ENCODE measurements around the gene EVI2B.
"Not testable (repeated sequence)": the region's sequence is repeated elsewhere in the genome, so short reads cannot be mapped to it uniquely, and the experiment has no call there.

Gene EVI2B

GRCh38 chr17:31313982-31314781 lies at the start of gene EVI2B:
TSS of gene EVI2B (minus strand) at chr17:31314054. CDS start at chr17:31305609, 8,445 bp downstream.
- no peak within 1 kb of the TSS for H3K9ac ChIP-seq (ENCODE audit: low read length)
- H3K27ac ChIP-seq (ENCODE audit: low read depth, low read length), result no peak within 1 kb of the TSS
- peak within 1 kb of the TSS; percentile 19 for H3K4me3 ChIP-seq (ENCODE audit: low read length)
- H3K4me1 ChIP-seq (ENCODE audit: control insufficient read depth, insufficient read depth, low read length), result no peaks in the 10 kb centered on the region
- no peaks in the 10 kb centered on the region for H3K27me3 ChIP-seq (ENCODE audit: control insufficient read depth, insufficient read depth, low read length)
- H3K36me3 ChIP-seq (ENCODE audit: control insufficient read depth, insufficient read depth, low read length), result no peaks in the 10 kb centered on the region

DNA sequence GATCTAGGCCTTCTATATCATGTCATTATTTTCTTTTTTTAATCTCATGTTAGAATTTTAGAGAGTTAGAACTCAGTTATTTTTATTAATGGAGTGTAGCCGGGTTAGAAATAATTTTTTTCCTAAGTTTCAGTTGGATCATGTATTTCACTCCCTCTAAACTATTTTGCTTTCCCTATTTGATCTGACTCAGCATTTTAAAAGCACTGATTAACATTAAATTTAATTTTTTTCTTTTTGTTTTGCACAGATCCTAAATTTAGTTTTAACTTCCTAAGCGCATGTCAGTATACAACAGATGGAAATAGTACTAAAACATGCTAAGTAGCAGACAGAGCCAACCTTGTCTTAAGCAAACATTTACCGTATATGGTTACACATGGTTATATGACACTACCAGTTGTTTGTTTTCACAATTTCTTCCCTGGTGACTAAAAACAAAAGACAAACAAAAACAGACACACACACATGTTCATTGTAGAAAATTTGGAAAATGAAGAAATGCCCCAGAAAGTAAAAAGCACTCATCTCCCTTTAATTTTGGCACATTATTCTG lies 44.1 kb upstream of the EVI2B start:
- no peaks in the 10 kb centered on the region for H3K27me3 ChIP-seq (ENCODE audit: control insufficient read depth, insufficient read depth, low read length)
- H3K9ac ChIP-seq (ENCODE audit: low read length), result no peak overlapping the region
- H3K36me3 ChIP-seq (ENCODE audit: control insufficient read depth, insufficient read depth, low read length), result peaks cover 3% of the 10 kb centered on the region
- no peak overlapping the region for H3K4me3 ChIP-seq (ENCODE audit: low read length)
- H3K4me1 ChIP-seq (ENCODE audit: control insufficient read depth, insufficient read depth, low read length), result no peaks in the 10 kb centered on the region
- no peak overlapping the region for H3K27ac ChIP-seq (ENCODE audit: low read depth, low read length)

DNA sequence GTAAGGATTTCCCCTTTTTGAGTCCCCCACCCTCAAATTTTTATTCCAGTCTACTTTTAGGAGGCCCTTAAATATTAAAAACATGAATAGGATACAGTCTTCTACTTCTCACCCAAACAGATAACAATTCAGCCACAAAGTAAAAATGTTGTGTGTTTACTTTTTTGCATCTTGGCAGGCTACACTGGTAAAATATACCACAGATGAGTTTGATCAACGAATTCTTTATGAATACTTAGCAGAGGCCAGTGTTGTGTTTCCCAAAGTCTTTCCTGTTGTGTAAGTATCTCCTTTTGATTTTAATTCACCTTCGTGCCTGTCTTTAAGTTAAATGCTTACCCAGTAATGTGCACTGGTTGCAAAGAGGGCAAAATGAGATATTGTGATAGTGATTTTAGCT lies 43.2 kb upstream of the EVI2B start:
- Histone ChIP-seq H3K27me3 (ENCODE audit: control insufficient read depth, insufficient read depth, low read length) (no peaks in the 10 kb centered on the region), H3K36me3 (ENCODE audit: control insufficient read depth, insufficient read depth, low read length) (peaks cover 3% of the 10 kb centered on the region), H3K4me1 (ENCODE audit: control insufficient read depth, insufficient read depth, low read length) (no peaks in the 10 kb centered on the region)

DNA sequence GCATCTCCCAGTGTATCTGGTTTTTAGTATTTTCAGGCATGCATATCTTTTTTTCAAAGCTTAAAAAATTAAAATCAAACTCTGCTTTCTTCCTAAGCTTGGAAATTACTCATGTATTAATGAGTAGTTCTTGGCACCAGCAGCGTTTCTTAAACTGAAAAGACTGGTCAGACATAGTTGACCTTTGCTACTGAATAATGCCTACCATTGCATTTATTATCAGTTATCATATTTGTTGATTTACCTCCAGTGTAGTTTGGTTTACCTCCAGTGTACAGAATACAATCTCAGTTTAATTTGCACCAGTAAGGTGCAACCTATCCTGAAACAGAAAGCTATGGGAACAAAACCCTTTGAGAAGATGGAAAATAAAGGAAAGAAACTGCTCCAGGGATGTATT lies 42.1 kb upstream of the EVI2B start:
- peaks cover 3% of the 10 kb centered on the region for H3K36me3 ChIP-seq (ENCODE audit: control insufficient read depth, insufficient read depth, low read length)

More for the DNA sequence above, 43.2 kb upstream of the EVI2B start:
- Histone ChIP-seq H3K27ac (ENCODE audit: low read depth, low read length) (no peak overlapping the region), H3K4me3 (ENCODE audit: low read length) (no peak overlapping the region), H3K9ac (ENCODE audit: low read length) (no peak overlapping the region)

DNA sequence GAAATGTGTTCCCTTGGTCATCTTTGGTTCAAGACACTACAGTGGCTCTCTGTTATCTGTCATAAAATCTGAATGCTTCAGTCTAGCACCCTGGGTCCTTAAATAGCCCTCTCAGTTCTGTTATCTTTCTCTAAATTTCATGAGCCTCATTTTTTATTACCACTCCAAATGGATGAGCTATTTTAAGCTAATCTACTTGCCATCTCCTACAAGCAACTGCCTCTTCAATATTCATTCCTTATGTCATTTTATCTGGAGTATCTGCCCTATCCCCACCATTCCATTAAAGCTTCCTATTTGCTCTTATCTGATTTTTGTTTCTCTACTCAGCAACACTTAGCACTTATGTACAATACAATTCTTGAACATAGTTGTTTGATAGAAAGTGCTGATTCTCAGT lies 35.6 kb upstream of the EVI2B start:
- no peak overlapping the region for H3K9ac ChIP-seq (ENCODE audit: low read length)
- no peaks in the 10 kb centered on the region for H3K27me3 ChIP-seq (ENCODE audit: control insufficient read depth, insufficient read depth, low read length)
- no peaks in the 10 kb centered on the region for H3K36me3 ChIP-seq (ENCODE audit: control insufficient read depth, insufficient read depth, low read length)
- H3K4me1 ChIP-seq (ENCODE audit: control insufficient read depth, insufficient read depth, low read length), result no peaks in the 10 kb centered on the region
- H3K27ac ChIP-seq (ENCODE audit: low read depth, low read length), result no peak overlapping the region
- no peak overlapping the region for H3K4me3 ChIP-seq (ENCODE audit: low read length)

More for the DNA sequence above, 42.1 kb upstream of the EVI2B start:
- Histone ChIP-seq H3K27ac (ENCODE audit: low read depth, low read length) (no peak overlapping the region), H3K27me3 (ENCODE audit: control insufficient read depth, insufficient read depth, low read length) (no peaks in the 10 kb centered on the region), H3K4me3 (ENCODE audit: low read length) (no peak overlapping the region), H3K4me1 (ENCODE audit: control insufficient read depth, insufficient read depth, low read length) (no peaks in the 10 kb centered on the region), H3K9ac (ENCODE audit: low read length) (no peak overlapping the region)

DNA sequence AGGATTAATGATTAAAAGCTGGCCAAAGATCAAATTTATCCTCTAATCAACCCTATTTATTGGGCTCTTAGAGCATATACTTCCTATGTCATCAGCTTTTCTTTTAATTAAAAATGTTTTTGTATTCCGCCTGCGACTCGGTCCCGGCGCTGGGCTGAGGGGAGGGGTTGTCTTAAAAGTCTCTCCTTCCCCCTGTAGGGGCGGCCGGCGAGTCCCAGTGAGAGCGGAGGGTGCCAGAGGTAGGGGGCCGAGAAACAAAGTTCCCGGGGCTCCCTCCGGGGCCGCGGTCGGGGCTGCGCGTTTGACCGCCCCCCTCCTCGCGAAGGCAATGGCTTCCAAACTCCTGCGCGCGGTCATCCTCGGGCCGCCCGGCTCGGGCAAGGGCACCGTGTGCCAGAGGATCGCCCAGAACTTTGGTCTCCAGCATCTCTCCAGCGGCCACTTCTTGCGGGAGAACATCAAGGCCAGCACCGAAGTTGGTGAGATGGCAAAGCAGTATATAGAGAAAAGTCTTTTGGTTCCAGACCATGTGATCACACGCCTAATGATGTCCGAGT lies 31.4 kb upstream of the EVI2B start:
- not testable (repeated sequence) for H3K4me3 ChIP-seq (ENCODE audit: low read length); H3K4me1 ChIP-seq (ENCODE audit: control insufficient read depth, insufficient read depth, low read length); H3K27ac ChIP-seq (ENCODE audit: low read depth, low read length); H3K9ac ChIP-seq (ENCODE audit: low read length); H3K36me3 ChIP-seq (ENCODE audit: control insufficient read depth, insufficient read depth, low read length); H3K27me3 ChIP-seq (ENCODE audit: control insufficient read depth, insufficient read depth, low read length)

DNA sequence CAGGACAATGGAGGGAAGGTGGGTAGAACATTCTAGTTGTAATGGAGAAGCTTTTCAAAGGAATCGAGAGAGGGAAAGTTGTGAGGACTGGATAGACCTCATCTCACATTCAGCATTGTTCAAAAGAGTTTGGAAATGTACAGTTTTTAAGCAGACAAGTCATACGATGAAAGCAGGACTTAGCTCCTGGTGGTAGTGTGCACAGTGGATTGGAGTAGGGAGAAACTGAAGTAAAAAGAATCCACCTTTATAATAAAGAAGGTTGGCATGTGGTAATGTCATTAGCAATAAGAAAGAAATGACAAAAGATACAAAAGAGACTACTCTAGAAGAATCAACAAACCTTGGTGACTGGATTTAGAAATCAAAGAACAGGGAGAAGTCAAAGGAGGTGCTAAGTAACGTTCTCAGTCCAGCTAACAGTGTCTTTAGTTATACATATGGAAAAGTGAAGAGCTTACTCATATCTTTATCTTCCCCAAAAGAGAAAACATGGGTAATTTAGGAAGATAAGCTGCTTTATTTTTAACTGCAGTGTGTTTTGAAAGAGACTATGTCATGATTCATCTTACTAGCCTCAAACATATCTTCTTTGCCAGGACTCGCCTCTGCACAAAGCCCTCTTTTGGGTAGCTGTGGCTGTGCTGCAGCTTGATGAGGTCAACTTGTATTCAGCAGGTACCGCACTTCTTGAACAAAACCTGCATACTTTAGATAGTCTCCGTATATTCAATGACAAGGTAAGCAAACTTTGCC lies 26.2 kb upstream of the EVI2B start:
- H3K4me1 ChIP-seq (ENCODE audit: control insufficient read depth, insufficient read depth, low read length), result no peaks in the 10 kb centered on the region
- peaks cover 5% of the 10 kb centered on the region for H3K36me3 ChIP-seq (ENCODE audit: control insufficient read depth, insufficient read depth, low read length)
- H3K27ac ChIP-seq (ENCODE audit: low read depth, low read length), result no peak overlapping the region

DNA sequence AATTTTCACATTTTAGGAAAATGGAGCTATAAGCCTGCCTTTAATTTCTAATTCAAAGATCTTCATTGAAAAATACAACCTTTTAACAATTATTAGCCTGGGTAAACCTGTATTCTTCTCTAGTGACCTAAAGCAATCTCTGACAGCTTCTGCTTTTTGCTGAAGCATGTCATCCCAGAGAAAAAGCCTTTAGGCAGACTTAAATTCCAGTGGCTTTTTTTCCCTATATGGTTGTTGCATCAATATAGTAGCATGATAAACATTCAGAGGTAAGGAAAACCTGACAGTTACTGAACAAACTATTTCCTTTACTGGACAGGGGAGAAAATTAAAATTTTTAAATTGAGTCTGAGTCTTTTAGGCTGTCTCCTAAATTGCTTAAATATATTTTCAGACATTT lies 15.4 kb upstream of the EVI2B start:
- no peak overlapping the region for H3K9ac ChIP-seq (ENCODE audit: low read length)
- H3K4me1 ChIP-seq (ENCODE audit: control insufficient read depth, insufficient read depth, low read length), result no peaks in the 10 kb centered on the region
- no peak overlapping the region for H3K4me3 ChIP-seq (ENCODE audit: low read length)
- peaks cover 5% of the 10 kb centered on the region for H3K36me3 ChIP-seq (ENCODE audit: control insufficient read depth, insufficient read depth, low read length)
- H3K27ac ChIP-seq (ENCODE audit: low read depth, low read length), result no peak overlapping the region
- no peaks in the 10 kb centered on the region for H3K27me3 ChIP-seq (ENCODE audit: control insufficient read depth, insufficient read depth, low read length)

More for the DNA sequence above, 26.2 kb upstream of the EVI2B start:
- Histone ChIP-seq H3K4me3 (ENCODE audit: low read length) (no peak overlapping the region), H3K9ac (ENCODE audit: low read length) (no peak overlapping the region), H3K27me3 (ENCODE audit: control insufficient read depth, insufficient read depth, low read length) (no peaks in the 10 kb centered on the region)

DNA sequence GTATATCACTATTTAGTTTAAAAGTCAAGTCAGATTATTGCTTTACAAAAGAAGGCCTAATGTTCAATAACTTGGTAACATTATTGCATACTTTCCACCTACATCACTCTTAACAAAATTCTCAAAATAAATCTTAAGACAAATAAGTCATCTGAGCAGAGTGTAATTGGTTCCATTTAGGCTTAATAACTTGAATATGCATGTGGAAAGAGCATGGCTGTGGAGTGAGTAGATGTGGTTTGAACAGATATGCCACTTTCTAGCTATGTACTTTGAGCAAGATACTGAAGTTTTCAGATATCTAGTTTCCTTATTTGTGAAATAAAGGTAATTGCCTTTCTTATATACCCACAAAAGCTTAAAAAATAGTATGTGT lies 14.3 kb upstream of the EVI2B start:
- H3K27me3 ChIP-seq (ENCODE audit: control insufficient read depth, insufficient read depth, low read length), result no peaks in the 10 kb centered on the region
- no peak overlapping the region for H3K4me3 ChIP-seq (ENCODE audit: low read length)
- H3K9ac ChIP-seq (ENCODE audit: low read length), result no peak overlapping the region
- no peaks in the 10 kb centered on the region for H3K4me1 ChIP-seq (ENCODE audit: control insufficient read depth, insufficient read depth, low read length)
- H3K36me3 ChIP-seq (ENCODE audit: control insufficient read depth, insufficient read depth, low read length), result peaks cover 5% of the 10 kb centered on the region
- H3K27ac ChIP-seq (ENCODE audit: low read depth, low read length), result no peak overlapping the region

GRCh38 chr17:31327534-31328159 lies 13.8 kb upstream of the EVI2B start:
- H3K4me1 ChIP-seq (ENCODE audit: control insufficient read depth, insufficient read depth, low read length), result no peaks in the 10 kb centered on the region
- H3K4me3 ChIP-seq (ENCODE audit: low read length), result no peak overlapping the region
- H3K27me3 ChIP-seq (ENCODE audit: control insufficient read depth, insufficient read depth, low read length), result no peaks in the 10 kb centered on the region
- H3K9ac ChIP-seq (ENCODE audit: low read length), result no peak overlapping the region
- H3K27ac ChIP-seq (ENCODE audit: low read depth, low read length), result no peak overlapping the region
- H3K36me3 ChIP-seq (ENCODE audit: control insufficient read depth, insufficient read depth, low read length), result peaks cover 5% of the 10 kb centered on the region

DNA sequence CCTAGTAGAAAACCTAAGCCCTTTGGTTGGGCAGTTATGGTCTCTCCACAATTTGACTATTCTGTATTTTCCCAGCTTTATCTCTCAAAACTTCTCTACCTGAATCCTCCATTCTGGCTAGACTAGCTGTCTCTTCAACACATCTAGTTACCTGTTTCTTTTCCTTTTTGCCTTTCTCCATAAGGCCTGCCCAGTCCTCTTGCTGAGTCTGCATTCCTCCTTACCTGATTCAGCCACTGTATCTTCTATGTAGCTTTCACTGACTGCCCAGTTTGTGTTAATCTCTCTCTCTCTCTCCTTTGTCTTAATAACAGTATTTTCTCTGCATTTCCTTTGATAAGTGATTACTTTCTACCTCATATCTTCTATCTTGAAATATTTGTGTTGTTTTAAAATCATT lies 9.7 kb upstream of the EVI2B start:
- peaks cover 5% of the 10 kb centered on the region for H3K36me3 ChIP-seq (ENCODE audit: control insufficient read depth, insufficient read depth, low read length)
- no peaks in the 10 kb centered on the region for H3K4me1 ChIP-seq (ENCODE audit: control insufficient read depth, insufficient read depth, low read length)
- no peak overlapping the region for H3K9ac ChIP-seq (ENCODE audit: low read length)
- no peak overlapping the region for H3K27ac ChIP-seq (ENCODE audit: low read depth, low read length)
- H3K4me3 ChIP-seq (ENCODE audit: low read length), result no peak overlapping the region
- no peaks in the 10 kb centered on the region for H3K27me3 ChIP-seq (ENCODE audit: control insufficient read depth, insufficient read depth, low read length)

- Histone ChIP-seq H3K4me3 (ENCODE audit: low read length) (no peak overlapping the region), H3K27ac (ENCODE audit: low read depth, low read length) (no peak overlapping the region), H3K36me3 (ENCODE audit: control insufficient read depth, insufficient read depth, low read length) (peaks cover 5% of the 10 kb centered on the region), H3K27me3 (ENCODE audit: control insufficient read depth, insufficient read depth, low read length) (no peaks in the 10 kb centered on the region), H3K4me1 (ENCODE audit: control insufficient read depth, insufficient read depth, low read length) (no peaks in the 10 kb centered on the region), H3K9ac (ENCODE audit: low read length) (no peak overlapping the region)
Observed at GRCh38 chr17:31321966-31322365, 8.1 kb upstream of the EVI2B start.

Measured in rectal smooth muscle tissue (tissue), 1 donor.